Thoracic aorta (tissue), 2 donors: ENCODE data around the gene ATXN3. TPM values are rescaled to one million over a fixed set of nuclear protein-coding genes. Genes with fewer than 3 reads are reported as not detected.

Experiments used
- ATAC-seq: fragments of 150-250 bp; one replicate; pipeline ENCODE4 v1.8.0; 2017; ENCODE audit warnings: low read depth; ENCODE audit not compliant: insufficient number of reproducible peaks, low FRiP score
- DNase-seq: peaks from one replicate; pipeline ENCODE4 v3.0.0-alpha.2; 2020; ENCODE audit warnings: low spot score
- H3K27ac ChIP-seq, 2 donors: fragments of 200-600 bp; sonication (generic); 1 replicate in 1 of 2; 2 replicates in 1 of 2; pipeline ENCODE4 v1.5.1; 2016; ENCODE audit warnings: mild to moderate bottlenecking in 2 of 2, moderate library complexity in 2 of 2
- H3K27me3 ChIP-seq: fragments of 200-600 bp; sonication (generic); replicated peaks from 2 replicates; pipeline ENCODE4 v1.6.0; 2016; ENCODE audit warnings: mild to moderate bottlenecking; ENCODE audit not compliant: insufficient read depth
- H3K36me3 ChIP-seq: fragments of 200-600 bp; sonication (generic); one replicate; pipeline ENCODE4 v1.5.1; 2016
- H3K4me1 ChIP-seq, 2 donors: fragments of 200-600 bp; sonication (generic); 1 replicate in 1 of 2; 2 replicates in 1 of 2; pipeline versions ENCODE4 v1.5.1 to v1.6.0; 2016; ENCODE audit warnings: low read depth in 2 of 2, mild to moderate bottlenecking in 1 of 2; ENCODE audit not compliant: control insufficient read depth in 1 of 2
- H3K4me3 ChIP-seq: fragments of 200-600 bp; sonication (generic); 2 replicates; pipeline ENCODE4 v1.5.1; 2016; ENCODE audit warnings: mild to moderate bottlenecking
- H3K9me3 ChIP-seq: fragments of 200-600 bp; sonication (generic); 2 replicates; pipeline ENCODE4 v1.5.1; 2016
- CTCF ChIP-seq: fragments of 200-600 bp; sonication (generic); IDR thresholded peaks from one replicate; pipeline ENCODE4 v1.5.1; 2019; ENCODE audit warnings: antibody characterized with exemption
- total RNA-seq, 2 donors: library from RNA; depleted of rRNA; stranded (reverse); fragments of >200 nt; gene quantifications; one replicate each; pipeline versions ENCODE4 v1.1.0 to v1.2.3, GENCODE V29; 2016

The ATXN3 gene
- total RNA-seq, 2 donors from 2014 or later: 76.9 to 95.9 TPM

DNA sequence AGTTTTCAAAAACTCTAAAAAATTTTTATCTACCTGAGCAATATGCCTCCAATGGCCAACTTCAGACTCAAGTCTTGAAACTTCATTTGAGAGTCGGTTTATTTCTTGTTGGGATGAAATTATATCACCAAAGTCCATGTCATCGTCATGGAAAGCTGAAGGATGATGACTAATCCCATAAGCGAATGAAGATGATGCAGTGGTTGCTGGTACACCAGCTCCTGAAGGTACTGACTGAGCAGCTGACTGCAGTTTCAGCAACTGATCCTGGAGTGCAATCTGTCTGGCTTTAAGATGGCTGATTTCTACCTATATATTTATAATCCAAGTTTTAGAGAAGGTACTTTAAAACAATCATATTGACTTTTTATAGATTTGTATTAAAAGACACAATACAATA is 84.9 kb downstream of the ATXN3 start:
- no peak overlapping the region for H3K27ac ChIP-seq
- H3K9me3 ChIP-seq: no peaks in the 10 kb centered on the region
- H3K4me3 ChIP-seq: no peak overlapping the region
- H3K27me3 ChIP-seq: no peaks in the 10 kb centered on the region
- DNase-seq (no peak), ATAC-seq (no peak)
- peaks cover 17% of the 10 kb centered on the region for H3K36me3 ChIP-seq
- no peak for TF ChIP-seq CTCF
- peaks cover 0 to 2% of the 10 kb centered on the region in 2 donors for H3K4me1 ChIP-seq

- Histone ChIP-seq H3K9me3 (no peaks in the 10 kb centered on the region), H3K4me1 (no peaks in the 10 kb centered on the region), H3K27ac (no peak overlapping the region), H3K36me3 (peaks cover 50% of the 10 kb centered on the region), H3K27me3 (no peaks in the 10 kb centered on the region), H3K4me3 (no peak overlapping the region)
- TF ChIP-seq CTCF: no peak
- no peak for ATAC-seq
- DNase-seq: no peak
Measured at GRCh38 chr14:92014040-92014439, 92.3 kb downstream of the ATXN3 start.

DNA sequence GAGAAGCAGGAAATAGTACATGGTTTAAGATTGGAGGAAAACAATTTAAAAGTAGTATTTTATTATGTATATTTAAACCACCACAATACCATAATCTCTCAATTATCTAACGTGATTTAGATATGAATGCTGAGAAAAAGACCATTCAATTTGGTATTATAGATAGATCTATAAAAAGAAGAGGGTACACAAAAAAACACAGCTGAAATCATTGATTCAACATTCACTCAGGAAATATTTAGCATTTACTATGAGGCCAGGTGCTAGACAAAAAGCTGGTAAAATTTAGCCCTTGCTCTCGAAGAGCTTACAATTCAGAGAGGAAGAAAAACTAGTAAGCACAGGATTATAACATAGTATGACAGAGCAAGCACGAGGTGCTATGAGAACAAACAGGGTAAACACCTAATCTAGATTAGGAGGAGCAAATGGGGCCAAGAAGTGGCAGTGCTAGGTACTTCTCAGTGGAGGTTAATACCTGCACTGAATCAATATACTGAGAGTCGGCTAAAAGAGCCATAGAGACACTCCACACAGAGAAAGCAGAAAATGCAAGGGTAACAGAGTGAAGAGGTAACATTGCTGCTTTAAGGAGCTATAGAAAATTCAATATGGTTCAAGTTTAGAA is 94.1 kb downstream of the ATXN3 start:
- Histone ChIP-seq H3K36me3 (peaks cover 48% of the 10 kb centered on the region), H3K27ac (no peak overlapping the region), H3K4me3 (no peak overlapping the region), H3K4me1 (no peaks in the 10 kb centered on the region), H3K9me3 (no peaks in the 10 kb centered on the region), H3K27me3 (no peaks in the 10 kb centered on the region)
- TF ChIP-seq CTCF: no peak
- ATAC-seq (no peak), DNase-seq (no peak)

- no peak for ATAC-seq
- DNase-seq: no peak
- no peak for TF ChIP-seq CTCF
- Histone ChIP-seq H3K9me3 (no peaks in the 10 kb centered on the region), H3K27me3 (no peaks in the 10 kb centered on the region), H3K36me3 (peaks cover 48% of the 10 kb centered on the region), H3K27ac (no peak overlapping the region), H3K4me1 (no peaks in the 10 kb centered on the region), H3K4me3 (no peak overlapping the region)
Measured at GRCh38 chr14:92010644-92011043, 95.7 kb downstream of the ATXN3 start.

DNA sequence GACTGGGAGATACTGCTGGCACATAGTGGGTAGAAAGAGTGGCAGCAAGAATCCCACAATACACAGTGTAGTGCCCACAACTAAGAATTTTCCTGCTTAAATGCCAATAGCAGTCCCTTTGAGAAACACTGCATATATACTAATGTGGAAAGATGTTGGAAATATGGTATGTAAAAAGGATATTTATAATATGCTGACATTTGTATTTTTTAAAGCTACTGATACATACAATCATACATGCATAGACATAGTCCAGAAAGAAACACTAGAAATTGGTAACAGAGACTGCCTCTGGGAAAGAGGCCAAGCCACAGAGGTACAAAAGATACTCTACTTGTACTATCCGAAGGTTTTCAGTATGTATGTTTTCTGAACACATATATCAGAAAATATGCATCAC is 96.8 kb downstream of the ATXN3 start:
- Histone ChIP-seq H3K4me1 (no peaks in the 10 kb centered on the region), H3K4me3 (no peak overlapping the region), H3K27me3 (no peaks in the 10 kb centered on the region), H3K27ac (no peak overlapping the region), H3K9me3 (no peaks in the 10 kb centered on the region), H3K36me3 (peaks cover 42% of the 10 kb centered on the region)
- TF ChIP-seq CTCF: no peak
- ATAC-seq: no peak
- DNase-seq: no peak

Other genes starting within 250 kb of the ATXN3 start
- gene TC2N, start 239.0 kb downstream of the ATXN3 start, total RNA-seq: 100 to 1,000 TPM; 146 to 172 TPM
- gene FBLN5, start 158.9 kb downstream of the ATXN3 start, total RNA-seq: 1,000 to 10,000 TPM in 1 of 2 donors, 100 to 1,000 TPM in 1; 824 to 1,103 TPM
- gene TRIP11, start 66.5 kb downstream of the ATXN3 start, total RNA-seq: 10 to 100 TPM; 31.9 to 36.8 TPM
- gene NDUFB1, start 15.1 kb upstream of the ATXN3 start, total RNA-seq: 100 to 1,000 TPM; 199 to 491 TPM
- 10 to 100 TPM; 19.5 to 44.7 TPM for gene CPSF2, start 15.4 kb upstream of the ATXN3 start, total RNA-seq
- gene SLC24A4, start 216.6 kb upstream of the ATXN3 start, total RNA-seq: 1 to 10 TPM; 2.7 to 4.4 TPM